ENCODE measurements around the gene MAGEA10.

Gene MAGEA10

DNA sequence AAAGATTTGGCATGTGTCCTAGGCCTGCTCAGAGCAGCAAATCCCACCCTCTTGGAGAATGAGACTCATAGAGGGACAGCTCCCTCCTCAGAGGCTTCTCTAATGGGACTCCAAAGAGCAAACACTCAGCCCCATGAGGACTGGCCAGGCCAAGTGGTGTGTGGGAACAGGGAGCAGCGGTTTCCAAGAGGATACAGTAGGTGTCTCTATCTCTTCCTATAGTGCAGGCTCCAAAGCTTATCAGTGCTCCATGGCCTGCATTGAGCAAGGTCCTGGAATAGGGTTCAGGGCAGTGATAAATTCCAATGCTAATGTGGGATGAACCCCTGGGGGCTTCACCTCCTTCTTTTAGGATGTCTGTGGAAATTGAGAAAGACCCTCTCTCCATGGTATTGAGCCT lies 15.7 kb upstream of the MAGEA10 start:
- TF ChIP-seq CTCF (IDR thresholded peaks at IDR 0.05), result no peak

DNA sequence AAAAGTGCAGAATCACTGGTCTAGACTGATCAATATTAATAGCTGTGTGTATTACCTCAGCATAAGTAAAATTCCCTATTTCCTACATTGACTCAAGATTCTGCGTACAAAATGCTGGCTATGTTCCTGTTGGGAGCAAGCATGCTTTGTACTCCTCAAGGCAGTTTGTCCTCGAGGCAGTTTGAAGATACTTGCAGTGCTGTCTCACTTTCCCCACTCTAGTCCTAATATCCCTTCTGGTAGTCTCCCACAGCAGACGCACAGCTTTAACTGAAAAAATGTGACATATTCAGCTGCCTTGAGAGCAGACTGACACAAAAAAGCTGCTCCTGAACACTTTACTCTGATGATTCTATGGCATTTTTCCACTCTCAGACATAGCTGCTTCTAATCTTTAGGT lies 12.9 kb upstream of the MAGEA10 start:
- TF ChIP-seq CTCF (IDR thresholded peaks at IDR 0.05), result no peak

DNA sequence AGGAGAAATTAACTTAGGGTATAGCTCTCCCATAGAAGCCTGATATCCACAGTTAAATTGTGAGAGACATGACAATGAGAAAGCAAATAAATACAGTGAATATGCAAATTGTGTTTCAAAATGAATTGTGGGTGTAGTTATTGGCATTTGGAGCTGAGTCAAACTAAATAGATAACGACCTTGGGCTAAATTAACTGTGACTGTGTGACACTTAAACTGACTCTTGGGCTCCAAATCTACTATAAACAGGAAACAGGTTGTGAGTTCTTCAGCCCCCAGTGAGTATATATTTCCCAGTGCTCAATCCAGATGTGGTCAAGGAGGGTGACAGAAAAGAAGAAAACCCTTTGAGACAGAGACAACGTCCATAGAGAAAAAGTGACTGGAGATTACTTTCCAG lies 11.3 kb upstream of the MAGEA10 start:
- no peak for TF ChIP-seq CTCF (IDR thresholded peaks at IDR 0.05)

- no peak for TF ChIP-seq CTCF (IDR thresholded peaks at IDR 0.05)
These were observed 1.2 kb upstream of the MAGEA10 start for GRCh38 chrX:152139589-152139988.

GRCh38 chrX:152137771-152138387 lies 498 bp downstream of the MAGEA10 start:
- TF ChIP-seq CTCF (IDR thresholded peaks at IDR 0.05), result no peak

DNA sequence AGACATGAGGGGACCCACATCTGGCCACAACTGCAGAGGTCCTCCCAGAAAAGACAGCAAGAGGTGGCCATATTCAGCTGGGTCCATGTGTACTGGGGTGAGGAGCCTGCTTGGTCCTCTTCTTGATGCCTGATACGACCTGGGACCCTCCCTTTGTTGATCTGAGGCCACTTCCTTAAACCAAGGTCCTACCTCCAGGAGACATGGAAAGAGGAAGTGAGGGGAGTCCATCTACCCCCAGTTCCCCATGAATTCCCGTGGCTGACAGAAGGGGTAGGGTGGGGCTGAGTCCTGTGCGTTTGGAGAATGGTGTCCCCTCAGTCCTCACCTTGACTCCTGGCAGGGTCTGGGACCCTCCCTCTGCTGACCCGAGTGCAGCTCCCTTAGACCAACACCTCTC lies 2.1 kb downstream of the MAGEA10 start:
- TF ChIP-seq CTCF (IDR thresholded peaks at IDR 0.05), result no peak

GRCh38 chrX:152131525-152131924 lies 6.9 kb downstream of the MAGEA10 start:
- TF ChIP-seq CTCF (IDR thresholded peaks at IDR 0.05), result no peak

DNA sequence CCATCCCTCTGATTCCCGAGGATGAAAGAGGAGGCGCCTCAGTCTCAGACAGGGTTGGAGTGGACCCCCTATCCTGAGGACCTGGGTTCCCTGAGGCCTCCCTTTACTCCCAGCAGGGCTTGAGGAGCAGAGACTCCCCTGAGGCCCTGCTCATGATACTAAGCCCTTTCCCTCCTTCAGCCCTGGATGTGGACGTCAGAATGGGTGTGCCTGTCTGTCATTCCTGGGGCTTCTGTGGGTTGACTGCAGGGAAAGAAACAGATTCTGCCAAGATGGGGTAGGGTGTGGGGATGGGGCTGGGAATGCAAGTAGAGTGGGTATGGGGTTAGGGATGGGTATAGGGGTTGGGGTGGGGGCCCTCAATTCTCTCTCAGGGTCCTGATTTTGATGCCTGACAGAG lies 21.1 kb downstream of the MAGEA10 start:
- TF ChIP-seq CTCF (IDR thresholded peaks at IDR 0.05), result no peak

All from LNCAP (cell line).